UCSD-AML1 (cell line): ENCODE results near the gene SLC1A4.
"Not testable (repeated sequence)": the region's sequence is repeated elsewhere in the genome, so short reads cannot be mapped to it uniquely, and the experiment has no call there.

Source experiments
- DNase-seq: peaks from one replicate; lab custom pipeline; 2025; ENCODE audit not compliant: unreplicated experiment; lab: John Stamatoyannopoulos, UW

SLC1A4 gene

GRCh38 chr2:65024149-65024829, 35.1 kb downstream of the SLC1A4 start:
- DNase-seq, result no peak

GRCh38 chr2:65025453-65026123, 36.4 kb downstream of the SLC1A4 start:
- no peak for DNase-seq

- DNase-seq, result no peak
Measured at GRCh38 chr2:65026154-65026553, 37.0 kb downstream of the SLC1A4 start.

GRCh38 chr2:65026704-65027464, 37.7 kb downstream of the SLC1A4 start:
- DNase-seq, result no peak

- DNase-seq, result peak; percentile 57
Measured at GRCh38 chr2:65027616-65028244, 38.5 kb downstream of the SLC1A4 start.

- DNase-seq, result no peak
Measured at GRCh38 chr2:65030476-65031332, 41.5 kb downstream of the SLC1A4 start.

- no peak for DNase-seq
Measured at GRCh38 chr2:65031341-65032018, 42.3 kb downstream of the SLC1A4 start.

- no peak for DNase-seq
Measured at GRCh38 chr2:65032019-65032975, 43.1 kb downstream of the SLC1A4 start.

- no peak for DNase-seq
Measured at GRCh38 chr2:65033178-65033577, 44.0 kb downstream of the SLC1A4 start.

- not testable (repeated sequence) for DNase-seq
Measured at GRCh38 chr2:65033667-65034066, 44.5 kb downstream of the SLC1A4 start.

GRCh38 chr2:65035351-65035943, 46.2 kb downstream of the SLC1A4 start:
- DNase-seq, result no peak

- DNase-seq, result no peak
Measured at GRCh38 chr2:65037178-65037577, 48.0 kb downstream of the SLC1A4 start.

GRCh38 chr2:65039640-65040039, 50.4 kb downstream of the SLC1A4 start:
- no peak for DNase-seq

GRCh38 chr2:65040400-65041261, 51.4 kb downstream of the SLC1A4 start:
- DNase-seq, result peak; percentile 71

- peak; percentile 34 for DNase-seq
Measured at GRCh38 chr2:65043001-65043400, 53.8 kb downstream of the SLC1A4 start.

GRCh38 chr2:65044097-65044735, 55.0 kb downstream of the SLC1A4 start:
- DNase-seq, result no peak

- DNase-seq, result no peak
Measured at GRCh38 chr2:65045651-65046050, 56.5 kb downstream of the SLC1A4 start.
